ENCODE results near the gene TMEM132C.

GRCh38 chr12:128318946-128319345 lies 52.0 kb downstream of the TMEM132C start:
- TF ChIP-seq CTCF (IDR thresholded peaks at IDR 0.05) (no peak), POLR2A (IDR thresholded peaks at IDR 0.05) (no peak)
